8988T (cell line): Measurements from ENCODE around the gene FCHO2.

ENCODE experiments used
- DNase-seq: peaks from one replicate; pipeline ENCODE4 v3.0.0; 2011

FCHO2 gene

GRCh38 chr5:73037545-73037944 lies 81.7 kb downstream of the FCHO2 start:
- DNase-seq = no peak

DNA sequence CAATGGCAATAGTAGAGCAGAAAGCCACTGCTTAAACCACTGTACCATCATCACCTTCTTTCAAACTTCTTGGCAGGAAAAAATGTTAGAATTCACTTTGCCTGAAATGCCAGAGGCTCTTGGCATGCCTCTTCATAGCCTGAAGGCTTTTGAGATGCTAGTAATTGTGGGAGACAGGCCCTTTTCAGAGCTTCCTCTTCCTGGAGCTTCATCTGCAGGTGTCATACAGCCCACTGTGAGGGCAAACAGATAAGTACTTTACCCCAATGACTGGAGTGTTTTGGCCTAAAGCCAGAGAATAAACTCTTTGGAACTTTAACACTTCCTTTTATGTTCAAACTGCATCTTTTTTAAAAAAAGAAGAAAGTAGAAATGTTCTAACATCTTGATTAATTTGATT lies 83.2 kb downstream of the FCHO2 start:
- no peak for DNase-seq

DNA sequence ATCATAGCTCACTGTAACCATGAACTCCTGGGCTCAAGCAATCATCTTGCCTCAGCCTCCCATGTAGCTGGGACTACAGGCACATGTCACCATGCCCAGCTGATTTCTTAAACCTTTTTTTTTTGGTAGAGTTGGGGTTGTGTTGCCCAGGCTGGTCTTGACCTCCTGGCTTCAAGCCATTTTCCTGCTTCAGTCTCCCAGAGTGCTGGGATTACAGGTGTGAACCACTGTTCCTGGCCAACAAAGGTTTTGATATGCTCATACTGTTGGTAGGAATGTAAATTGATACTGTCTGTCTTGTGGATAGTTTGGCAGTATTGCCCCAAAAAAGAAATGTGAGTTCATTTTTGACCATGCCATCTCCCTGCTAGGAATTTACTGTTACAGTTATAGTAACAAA lies 87.2 kb downstream of the FCHO2 start:
- no peak for DNase-seq

- DNase-seq = no peak
Observed at GRCh38 chr5:73044546-73044945, 88.7 kb downstream of the FCHO2 start.

DNA sequence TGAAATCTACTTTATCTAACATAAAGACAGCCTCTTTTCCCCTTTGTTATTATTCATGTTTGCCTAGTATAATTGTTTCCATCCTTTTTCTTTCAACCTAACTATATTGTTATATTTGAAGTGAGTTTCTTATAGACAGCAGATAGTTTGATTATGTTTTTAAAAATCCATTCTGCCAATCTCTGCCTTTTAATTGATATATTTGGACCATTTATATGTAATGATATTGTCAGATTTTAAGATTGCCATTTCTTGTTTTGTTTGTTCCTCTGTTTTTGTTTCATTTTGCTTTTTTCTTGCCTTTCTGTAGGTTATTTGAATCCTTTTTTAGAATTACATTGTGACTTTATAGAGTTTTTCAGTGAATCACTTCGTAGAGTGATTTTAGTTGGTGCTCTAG lies 89.8 kb downstream of the FCHO2 start:
- DNase-seq = no peak

- DNase-seq = no peak
Observed at GRCh38 chr5:73061593-73061992, 105.8 kb downstream of the FCHO2 start.

GRCh38 chr5:73066466-73066865 lies 110.6 kb downstream of the FCHO2 start:
- no peak for DNase-seq

DNA sequence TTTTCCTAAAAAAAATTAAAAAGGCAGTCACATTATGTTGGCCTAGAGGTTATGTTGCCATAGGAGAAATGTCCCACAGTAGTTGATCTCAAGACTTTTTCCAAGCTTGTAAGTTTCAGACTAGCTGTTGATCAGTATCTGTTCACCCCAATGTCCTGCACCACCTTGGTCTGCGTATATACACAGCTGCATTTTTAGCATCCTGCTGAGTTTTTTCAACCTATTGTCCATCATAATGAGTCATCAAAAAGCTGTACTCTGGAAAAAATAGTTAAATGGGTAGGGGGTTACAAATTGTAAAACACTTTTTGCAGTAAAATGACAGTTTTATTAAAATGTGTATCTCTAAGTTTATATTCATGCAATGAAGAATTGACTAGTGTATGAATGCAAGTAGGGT lies 111.4 kb downstream of the FCHO2 start:
- DNase-seq = no peak

- no peak for DNase-seq
Observed at GRCh38 chr5:73081093-73081492, 125.3 kb downstream of the FCHO2 start.

GRCh38 chr5:73088026-73088425 lies 132.2 kb downstream of the FCHO2 start:
- DNase-seq = no peak

DNA sequence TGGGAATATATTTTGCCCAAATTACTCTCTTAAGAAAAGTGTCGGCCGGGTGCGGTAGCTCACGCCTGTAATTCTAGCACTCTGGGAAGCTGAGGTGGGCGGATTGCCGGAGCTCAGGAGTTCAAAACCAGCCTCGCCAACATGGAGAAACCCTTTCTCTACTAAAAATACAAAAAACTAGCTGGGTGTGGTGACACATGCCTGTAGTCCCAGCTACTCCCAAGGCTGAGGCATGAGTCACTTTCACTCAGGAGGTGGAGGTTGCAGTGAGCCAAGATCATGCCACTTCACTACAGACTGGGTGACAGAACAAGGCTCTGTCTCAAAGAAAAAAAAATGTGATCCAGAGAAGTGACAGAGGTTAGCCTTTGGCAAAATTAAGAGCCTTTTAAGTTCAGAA lies 138.1 kb downstream of the FCHO2 start:
- no peak for DNase-seq

DNA sequence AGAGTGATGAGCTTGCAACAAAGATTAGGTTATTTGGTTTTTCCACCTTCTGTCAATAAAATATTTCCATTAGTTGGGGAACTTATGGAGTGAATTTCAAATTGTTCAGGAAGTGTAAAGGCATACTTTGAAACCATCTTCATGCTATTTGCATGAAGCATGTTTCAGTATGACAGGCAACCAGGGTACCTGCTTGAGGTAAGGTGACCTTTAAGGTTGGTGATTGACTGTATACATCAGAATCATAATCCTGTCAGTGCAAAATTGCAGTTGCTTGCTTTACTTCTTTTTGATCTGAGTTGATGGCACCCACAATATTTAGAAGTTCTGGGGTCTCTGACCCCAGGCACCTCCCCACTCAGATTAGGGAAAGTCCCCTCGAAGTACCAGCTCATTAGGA lies 138.6 kb downstream of the FCHO2 start:
- DNase-seq = no peak

DNA sequence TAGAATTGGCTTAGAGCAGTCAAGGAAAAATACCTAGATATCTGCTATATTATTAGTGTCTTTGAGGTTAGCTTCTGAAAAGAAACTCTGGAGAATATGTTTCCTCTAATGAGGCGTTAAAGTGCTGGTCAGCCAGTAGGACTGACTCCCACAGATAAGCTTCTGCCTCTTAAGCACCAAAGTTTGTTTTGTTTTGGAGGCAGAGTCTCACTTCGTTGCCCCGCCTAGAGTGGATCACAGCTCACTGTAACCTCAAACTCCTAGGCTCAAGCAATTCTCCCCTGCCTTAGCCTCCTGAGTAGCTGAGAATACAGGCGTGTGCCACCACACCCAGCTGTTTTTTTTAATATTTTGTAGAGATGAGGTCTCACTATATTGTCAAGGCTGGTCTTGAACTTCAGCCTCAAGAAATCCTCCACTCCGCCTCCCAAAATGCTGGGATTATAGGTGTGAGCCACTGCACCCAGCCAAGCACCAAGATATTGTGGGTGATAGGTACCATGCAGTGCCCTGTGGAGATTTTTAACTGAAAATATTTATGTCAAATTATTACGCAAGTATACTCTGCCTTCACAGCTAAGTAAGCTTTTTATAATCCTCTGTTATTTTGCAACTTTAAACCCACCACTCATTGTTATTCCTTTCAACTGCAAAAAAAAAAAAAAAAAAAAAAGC lies 139.9 kb downstream of the FCHO2 start:
- no peak for DNase-seq

DNA sequence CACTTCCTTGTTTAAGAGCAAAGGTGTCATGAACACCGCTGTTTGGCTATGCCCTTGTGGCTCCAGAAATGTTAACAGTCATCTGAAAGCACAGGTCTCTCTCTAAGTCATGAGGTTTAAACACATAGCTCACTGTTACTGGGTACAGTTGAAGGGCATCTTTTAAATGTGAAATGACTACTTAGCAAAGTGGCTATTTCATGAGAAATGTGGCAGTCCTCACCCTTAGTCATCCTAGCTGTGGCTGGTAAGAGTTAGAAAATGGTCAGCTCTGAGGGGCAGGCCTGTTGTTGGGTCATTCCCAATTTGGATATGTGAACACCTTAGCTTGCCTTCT lies 140.4 kb downstream of the FCHO2 start:
- no peak for DNase-seq

DNA sequence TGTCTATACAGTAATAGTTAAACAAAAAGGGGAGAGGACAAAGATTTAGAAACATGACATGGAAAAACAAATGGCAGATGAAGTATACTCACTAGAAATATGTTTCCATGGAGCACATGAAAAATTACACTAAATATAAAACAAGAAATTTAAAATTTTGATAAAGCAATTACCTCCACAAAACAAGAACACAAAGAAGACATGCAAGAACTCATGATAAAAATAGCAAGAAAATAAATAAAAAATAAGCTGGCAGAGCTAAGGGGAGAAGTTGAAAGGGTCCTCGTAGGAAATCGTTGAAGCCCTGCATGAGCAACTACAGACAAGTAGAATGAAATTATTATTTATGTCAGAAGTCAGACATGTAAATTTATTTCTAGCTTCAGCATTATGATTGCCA lies 141.9 kb downstream of the FCHO2 start:
- DNase-seq = no peak

DNA sequence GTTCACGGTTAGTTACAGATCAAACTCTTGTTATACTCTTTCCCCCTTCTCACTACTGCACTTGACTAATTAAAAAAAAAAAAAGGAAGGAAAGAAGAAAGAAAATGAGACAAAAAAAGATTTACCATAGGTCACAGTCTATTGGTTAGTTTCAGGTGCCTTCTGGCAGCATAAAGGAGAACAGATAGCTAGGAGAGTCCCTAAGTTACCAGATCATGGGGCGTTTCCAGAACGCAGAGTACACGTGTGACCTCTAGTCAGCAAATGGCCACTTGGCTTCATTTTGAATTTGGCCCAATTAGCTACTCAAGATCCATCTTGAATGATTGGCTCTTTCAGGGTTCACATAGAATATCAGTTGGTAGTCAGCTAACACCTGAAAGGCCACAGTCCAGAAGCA lies 144.3 kb downstream of the FCHO2 start:
- no peak for DNase-seq

GRCh38 chr5:73103870-73104299 lies 148.0 kb downstream of the FCHO2 start:
- DNase-seq = no peak

- DNase-seq = no peak
Observed at GRCh38 chr5:73104326-73104725, 148.5 kb downstream of the FCHO2 start.

- DNase-seq = no peak
Observed at GRCh38 chr5:73106335-73106734, 150.5 kb downstream of the FCHO2 start.

GRCh38 chr5:73110190-73110589 lies 154.3 kb downstream of the FCHO2 start:
- no peak for DNase-seq

GRCh38 chr5:73111536-73111935 lies 155.7 kb downstream of the FCHO2 start:
- DNase-seq = no peak

DNA sequence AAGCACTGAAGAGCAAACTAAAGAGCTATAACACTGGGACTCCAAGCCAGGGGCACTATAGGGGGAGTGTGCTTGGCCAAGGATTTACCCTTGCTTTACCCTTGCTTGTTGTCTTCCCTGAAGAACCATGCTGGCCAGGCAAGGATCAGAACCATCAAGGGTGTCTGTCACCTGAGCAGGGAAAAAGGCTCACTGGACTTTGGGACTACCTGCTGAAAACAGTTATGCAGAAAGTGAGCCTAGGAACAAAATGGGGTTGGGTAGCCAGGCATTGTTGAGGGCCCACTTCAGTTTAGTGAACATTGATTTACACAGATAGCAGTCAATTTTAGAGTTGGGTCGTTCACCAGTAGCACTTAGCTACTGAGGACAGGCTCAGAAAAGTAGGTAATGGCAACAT lies 156.5 kb downstream of the FCHO2 start:
- no peak for DNase-seq

DNA sequence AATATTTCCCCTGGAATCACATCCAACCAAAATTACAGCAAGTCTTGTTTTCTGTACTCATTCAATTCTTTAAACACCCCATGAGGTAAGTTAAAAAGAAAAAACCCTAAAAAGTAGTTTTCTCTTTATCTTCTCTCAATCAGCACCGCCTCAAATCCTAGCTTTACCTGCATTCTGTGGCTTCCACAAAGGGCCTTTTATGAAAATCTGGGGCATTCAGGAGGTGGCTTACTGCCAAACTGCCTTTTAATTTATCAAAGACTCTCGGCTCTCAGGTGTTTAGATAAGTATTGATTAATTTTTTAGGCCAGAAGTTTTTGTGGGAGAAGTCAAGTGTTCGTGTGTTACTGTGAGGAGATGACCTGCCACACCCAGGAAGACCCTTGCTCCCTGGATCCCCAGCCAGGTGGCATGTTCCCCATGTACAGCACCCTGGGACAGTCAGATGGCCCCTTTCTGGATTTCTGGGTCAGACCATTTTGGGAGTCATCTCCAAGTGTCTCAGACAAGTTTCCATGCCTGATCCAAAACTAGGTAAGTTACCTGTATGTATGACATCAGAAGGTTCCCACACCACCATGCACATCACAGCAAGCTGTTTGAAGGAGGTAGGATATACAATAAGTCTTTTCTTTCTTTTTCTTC lies 158.3 kb downstream of the FCHO2 start:
- DNase-seq = no peak

GRCh38 chr5:73115399-73116051 lies 159.7 kb downstream of the FCHO2 start:
- DNase-seq = no peak

- no peak for DNase-seq
Observed at GRCh38 chr5:73116506-73116905, 160.7 kb downstream of the FCHO2 start.
